ENCODE results near the gene FAM9C.

DNA sequence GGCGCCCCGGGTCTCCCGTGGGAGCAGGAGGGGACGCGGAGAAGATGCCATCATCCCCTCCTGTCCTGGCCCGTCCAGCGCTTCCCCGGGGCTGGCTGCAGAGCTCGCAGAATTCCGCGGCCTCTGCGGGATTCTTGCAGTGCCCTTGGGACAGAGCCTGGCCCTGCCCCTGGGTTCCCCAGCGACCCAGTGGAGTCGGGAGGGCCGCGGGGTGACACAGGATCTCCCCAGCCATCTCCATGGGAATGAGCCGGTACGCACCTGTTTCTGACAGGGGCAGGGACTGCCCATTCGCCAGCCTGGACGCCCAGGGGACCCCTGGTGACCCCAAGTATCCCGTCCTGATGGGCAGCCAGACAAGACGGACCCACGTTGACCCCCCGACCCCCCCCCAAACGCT lies 482 bp downstream of the FAM9C start:
- TF ChIP-seq, protein P1, sequence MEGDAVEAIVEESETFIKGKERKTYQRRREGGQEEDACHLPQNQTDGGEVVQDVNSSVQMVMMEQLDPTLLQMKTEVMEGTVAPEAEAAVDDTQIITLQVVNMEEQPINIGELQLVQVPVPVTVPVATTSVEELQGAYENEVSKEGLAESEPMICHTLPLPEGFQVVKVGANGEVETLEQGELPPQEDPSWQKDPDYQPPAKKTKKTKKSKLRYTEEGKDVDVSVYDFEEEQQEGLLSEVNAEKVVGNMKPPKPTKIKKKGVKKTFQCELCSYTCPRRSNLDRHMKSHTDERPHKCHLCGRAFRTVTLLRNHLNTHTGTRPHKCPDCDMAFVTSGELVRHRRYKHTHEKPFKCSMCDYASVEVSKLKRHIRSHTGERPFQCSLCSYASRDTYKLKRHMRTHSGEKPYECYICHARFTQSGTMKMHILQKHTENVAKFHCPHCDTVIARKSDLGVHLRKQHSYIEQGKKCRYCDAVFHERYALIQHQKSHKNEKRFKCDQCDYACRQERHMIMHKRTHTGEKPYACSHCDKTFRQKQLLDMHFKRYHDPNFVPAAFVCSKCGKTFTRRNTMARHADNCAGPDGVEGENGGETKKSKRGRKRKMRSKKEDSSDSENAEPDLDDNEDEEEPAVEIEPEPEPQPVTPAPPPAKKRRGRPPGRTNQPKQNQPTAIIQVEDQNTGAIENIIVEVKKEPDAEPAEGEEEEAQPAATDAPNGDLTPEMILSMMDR (IDR thresholded peaks at IDR 0.05): no peak
- no peak for TF ChIP-seq EZH2 (IDR thresholded peaks at IDR 0.05; ENCODE audit: borderline replicate concordance, insufficient read depth, low read depth, low read length, poor library complexity, severe bottlenecking)

Data from B cell (primary cell).